HEK293 (cell line): ENCODE measurements around the gene PTPRG.
A peak's percentile ranks its signal among the peaks of the same experiment; 100 is the strongest.

ENCODE experiments used
- CTCF ChIA-PET: fragments of 350-600 bp; formaldehyde crosslinking; extraction: SDS; loops from one replicate; lab custom pipeline; 2021; ENCODE audit warnings: antibody characterized with exemption; lab: Yijun Ruan, JAX
- POLR2A ChIA-PET: fragments of 300-600 bp; formaldehyde crosslinking; extraction: SDS; loops from one replicate; lab custom pipeline; 2020; ENCODE audit warnings: antibody characterized with exemption, inconsistent platforms; lab: Yijun Ruan, JAX
- H3K27ac ChIP-seq: fragments of 200-500 bp; sonication (Bioruptor generic); 2 replicates; pipeline ENCODE4 v1.5.1; 2014; ENCODE audit warnings: low read depth, low read length, control low read depth, inconsistent platforms; ENCODE audit errors: extremely low read depth
- H3K36me3 ChIP-seq, 2 experiments: fragments of 200-500 bp in 1 of 2; sonication (Bioruptor generic) in 1 of 2; 1 replicate in 1 of 2; 2 replicates in 1 of 2; pipeline ENCODE4 v1.5.1; 2014 to 2017; ENCODE audit warnings: inconsistent platforms in 2 of 2, low read length in 2 of 2; ENCODE audit not compliant: control insufficient read depth in 2 of 2, insufficient read depth in 1 of 2
- H3K4me1 ChIP-seq: fragments of 200-500 bp; sonication (Bioruptor generic); 2 replicates; pipeline ENCODE4 v1.5.1; 2014; ENCODE audit warnings: mild to moderate bottlenecking, low read length, inconsistent platforms; ENCODE audit not compliant: control insufficient read depth, insufficient read depth
- H3K4me3 ChIP-seq: 2 replicates; pipeline ENCODE4 v1.5.1; 2011; ENCODE audit warnings: low read depth, mild to moderate bottlenecking, control low read depth, low read length, moderate library complexity
- H3K9me3 ChIP-seq: fragments of 200-500 bp; sonication (Bioruptor generic); 2 replicates; pipeline ENCODE4 v1.5.1; 2014; ENCODE audit warnings: low read depth, low read length, inconsistent platforms; ENCODE audit not compliant: control insufficient read depth, insufficient read depth
- GLI4 ChIP-seq: fragments of 450-650 bp; formaldehyde crosslinking; IDR thresholded peaks from 2 replicates; pipeline ENCODE4 v1.5.1; 2016; ENCODE audit warnings: missing biosample characterization, missing genetic modification characterization
- GLIS2 ChIP-seq: fragments of 450-650 bp; formaldehyde crosslinking; IDR thresholded peaks from 2 replicates; pipeline ENCODE4 v1.5.1; 2016; ENCODE audit warnings: missing biosample characterization, missing genetic modification characterization
- ZBTB1 ChIP-seq: fragments of 450-650 bp; formaldehyde crosslinking; IDR thresholded peaks from 2 replicates; pipeline ENCODE4 v1.5.1; 2016; ENCODE audit warnings: missing biosample characterization, missing genetic modification characterization
- ZNF112 ChIP-seq: fragments of 450-650 bp; formaldehyde crosslinking; IDR thresholded peaks from 2 replicates; pipeline ENCODE4 v1.5.0; 2017; ENCODE audit warnings: missing biosample characterization, missing genetic modification characterization
- ZNF324 ChIP-seq: fragments of 450-650 bp; formaldehyde crosslinking; IDR thresholded peaks from 2 replicates; pipeline ENCODE4 v1.5.1; 2016; ENCODE audit warnings: missing biosample characterization, missing genetic modification characterization
- ZNF350 ChIP-seq: fragments of 450-650 bp; formaldehyde crosslinking; IDR thresholded peaks from 2 replicates; pipeline ENCODE4 v1.5.0; 2017; ENCODE audit warnings: missing biosample characterization, mild to moderate bottlenecking, missing genetic modification characterization
- ZNF354C ChIP-seq: fragments of 450-650 bp; formaldehyde crosslinking; IDR thresholded peaks from 2 replicates; pipeline ENCODE4 v1.5.1; 2016; ENCODE audit warnings: missing biosample characterization, missing genetic modification characterization, low read depth, borderline replicate concordance
- ZNF404 ChIP-seq: fragments of 450-650 bp; formaldehyde crosslinking; IDR thresholded peaks from 2 replicates; pipeline ENCODE4 v1.5.1; 2017; ENCODE audit warnings: missing biosample characterization, missing genetic modification characterization
- ZNF510 ChIP-seq: fragments of 450-650 bp; formaldehyde crosslinking; IDR thresholded peaks from 2 replicates; pipeline ENCODE4 v1.5.1; 2018; ENCODE audit warnings: mild to moderate bottlenecking, missing genetic modification characterization, missing biosample characterization; ENCODE audit not compliant: insufficient replicate concordance
- ZNF530 ChIP-seq: fragments of 450-650 bp; formaldehyde crosslinking; IDR thresholded peaks from 2 replicates; pipeline ENCODE4 v1.5.1; 2016; ENCODE audit warnings: low read depth, missing biosample characterization, missing genetic modification characterization
- ZNF585B ChIP-seq: fragments of 450-650 bp; formaldehyde crosslinking; IDR thresholded peaks from 2 replicates; pipeline ENCODE4 v1.5.1; 2016; ENCODE audit warnings: missing biosample characterization, missing genetic modification characterization
- ZNF660 ChIP-seq: fragments of 450-650 bp; IDR thresholded peaks from 2 replicates; pipeline ENCODE4 v1.5.1; 2018; ENCODE audit warnings: missing biosample characterization, mild to moderate bottlenecking, missing genetic modification characterization
- ZNF830 ChIP-seq: fragments of 450-650 bp; IDR thresholded peaks from 2 replicates; pipeline ENCODE4 v1.5.0; 2018; ENCODE audit warnings: missing biosample characterization, missing genetic modification characterization, low read depth, mild to moderate bottlenecking, moderate library complexity
- TF ChIP-seq, protein P1 (sequence below): fragments of 450-650 bp; formaldehyde crosslinking; IDR thresholded peaks from 2 replicates; pipeline ENCODE4 v1.5.1; 2017; ENCODE audit warnings: missing biosample characterization, missing genetic modification characterization
- TF ChIP-seq, protein P2 (sequence below): fragments of 450-650 bp; formaldehyde crosslinking; IDR thresholded peaks from 2 replicates; pipeline ENCODE4 v1.5.1; 2016; ENCODE audit warnings: missing biosample characterization, missing genetic modification characterization
- TF ChIP-seq, protein P3 (sequence below): fragments of 450-650 bp; formaldehyde crosslinking; IDR thresholded peaks from 2 replicates; pipeline ENCODE4 v1.5.1; 2016; ENCODE audit warnings: missing biosample characterization, missing genetic modification characterization
- TF ChIP-seq, protein P4 (sequence below): fragments of 450-650 bp; formaldehyde crosslinking; IDR thresholded peaks from 2 replicates; pipeline ENCODE4 v1.5.1; 2017; ENCODE audit warnings: missing biosample characterization, missing genetic modification characterization
- TF ChIP-seq, protein P5 (sequence below): fragments of 450-650 bp; formaldehyde crosslinking; IDR thresholded peaks from 2 replicates; pipeline ENCODE4 v1.5.1; 2016; ENCODE audit warnings: missing biosample characterization, missing genetic modification characterization

Gene PTPRG

DNA sequence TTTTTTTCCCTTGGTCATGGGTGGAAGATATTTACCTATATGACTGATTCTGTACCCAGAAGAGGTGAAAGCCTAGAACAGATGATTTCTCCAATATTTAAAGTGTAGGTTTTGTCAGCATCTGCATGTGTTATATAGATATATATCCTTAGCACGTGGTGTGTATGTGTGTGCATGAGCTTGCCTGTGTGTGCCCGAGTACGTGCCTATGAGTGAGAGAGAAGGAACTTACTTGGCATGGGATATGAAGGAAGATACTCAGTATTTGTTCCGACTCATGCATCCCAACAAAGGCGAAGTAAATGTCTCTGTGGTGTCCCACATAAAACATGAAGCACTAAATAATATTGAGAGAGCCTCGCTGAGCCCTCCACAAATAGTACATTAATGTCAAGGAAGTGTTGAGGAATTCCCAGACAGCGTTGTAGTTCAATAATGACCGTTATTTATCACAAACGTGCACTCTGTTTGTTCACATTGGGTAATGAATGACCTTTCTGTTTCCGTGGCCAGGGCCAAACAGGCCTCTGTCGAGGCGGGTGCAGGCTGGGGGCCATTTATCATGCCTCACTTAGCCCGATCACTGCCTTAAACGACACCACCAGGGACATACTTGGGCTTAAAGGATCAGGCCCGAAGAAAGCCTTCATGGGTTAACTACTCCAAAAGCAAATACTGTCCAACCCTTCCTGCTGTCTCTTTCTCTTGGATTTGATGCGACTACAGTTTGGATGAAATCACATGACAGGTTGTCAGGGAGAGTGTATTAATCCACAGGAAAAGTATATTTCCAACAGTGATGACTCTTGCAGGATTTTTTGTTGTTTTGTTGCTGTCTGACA is 267.7 kb downstream of the PTPRG start:
- TF ChIP-seq, protein P1, sequence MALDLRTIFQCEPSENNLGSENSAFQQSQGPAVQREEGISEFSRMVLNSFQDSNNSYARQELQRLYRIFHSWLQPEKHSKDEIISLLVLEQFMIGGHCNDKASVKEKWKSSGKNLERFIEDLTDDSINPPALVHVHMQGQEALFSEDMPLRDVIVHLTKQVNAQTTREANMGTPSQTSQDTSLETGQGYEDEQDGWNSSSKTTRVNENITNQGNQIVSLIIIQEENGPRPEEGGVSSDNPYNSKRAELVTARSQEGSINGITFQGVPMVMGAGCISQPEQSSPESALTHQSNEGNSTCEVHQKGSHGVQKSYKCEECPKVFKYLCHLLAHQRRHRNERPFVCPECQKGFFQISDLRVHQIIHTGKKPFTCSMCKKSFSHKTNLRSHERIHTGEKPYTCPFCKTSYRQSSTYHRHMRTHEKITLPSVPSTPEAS (tag by site-specific recombination): peak; percentile 58; the same call in 1 of the 2 replicates
- TF ChIP-seq ZNF510 (tag by site-specific recombination) (no peak), GLIS2 (tag by site-specific recombination) (no peak)
- TF ChIP-seq, protein P2, sequence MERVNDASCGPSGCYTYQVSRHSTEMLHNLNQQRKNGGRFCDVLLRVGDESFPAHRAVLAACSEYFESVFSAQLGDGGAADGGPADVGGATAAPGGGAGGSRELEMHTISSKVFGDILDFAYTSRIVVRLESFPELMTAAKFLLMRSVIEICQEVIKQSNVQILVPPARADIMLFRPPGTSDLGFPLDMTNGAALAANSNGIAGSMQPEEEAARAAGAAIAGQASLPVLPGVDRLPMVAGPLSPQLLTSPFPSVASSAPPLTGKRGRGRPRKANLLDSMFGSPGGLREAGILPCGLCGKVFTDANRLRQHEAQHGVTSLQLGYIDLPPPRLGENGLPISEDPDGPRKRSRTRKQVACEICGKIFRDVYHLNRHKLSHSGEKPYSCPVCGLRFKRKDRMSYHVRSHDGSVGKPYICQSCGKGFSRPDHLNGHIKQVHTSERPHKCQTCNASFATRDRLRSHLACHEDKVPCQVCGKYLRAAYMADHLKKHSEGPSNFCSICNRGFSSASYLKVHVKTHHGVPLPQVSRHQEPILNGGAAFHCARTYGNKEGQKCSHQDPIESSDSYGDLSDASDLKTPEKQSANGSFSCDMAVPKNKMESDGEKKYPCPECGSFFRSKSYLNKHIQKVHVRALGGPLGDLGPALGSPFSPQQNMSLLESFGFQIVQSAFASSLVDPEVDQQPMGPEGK (tag by site-specific recombination): 0 out of 2 replicates have a peak, but pooled peaks have one; percentile 19
- ChIA-PET CTCF (interaction anchor here (0.5 kb wide), 1 partner anchor 236 kb away, joined by 3 read pairs; no protein-coding TSS in a partner anchor), POLR2A (no interaction called here)
- Histone ChIP-seq H3K9me3 (no peaks in the 10 kb centered on the region), H3K4me1 (peaks cover 4% of the 10 kb centered on the region; the same call in 1 of the 2 replicates), H3K27ac (no peak overlapping the region), H3K4me3 (no peak overlapping the region), H3K36me3 (no peaks in the 10 kb centered on the region)

DNA sequence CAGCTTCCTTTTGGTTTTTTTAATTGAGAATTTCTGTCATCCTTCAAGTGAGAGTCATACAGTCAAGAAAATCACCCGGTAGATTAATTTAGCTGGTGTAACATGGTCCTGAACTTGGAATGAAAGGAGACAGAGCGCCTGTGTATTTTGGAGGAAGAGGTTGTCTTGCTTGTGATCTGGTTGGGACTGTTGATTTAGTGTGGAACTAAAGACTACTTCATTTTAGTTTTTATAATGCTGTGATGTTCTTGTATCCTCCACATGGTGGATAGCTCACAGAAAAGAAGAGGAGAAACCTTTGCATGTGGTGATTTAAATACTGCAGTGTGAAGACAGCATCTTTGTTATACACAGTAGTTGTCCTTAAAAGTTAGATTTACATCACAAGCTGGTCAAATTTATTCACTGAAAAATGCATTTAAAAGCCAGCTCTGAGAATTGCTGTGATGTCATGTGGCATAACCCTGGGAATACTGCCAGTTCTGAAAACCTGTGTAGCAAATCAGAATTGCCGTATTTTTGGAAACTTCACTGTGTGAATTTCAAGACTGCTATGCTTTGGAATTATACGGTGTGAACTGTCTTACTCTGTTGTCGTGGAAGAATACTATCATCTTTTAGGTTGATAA is 268.5 kb downstream of the PTPRG start:
- Histone ChIP-seq H3K4me1 (peaks cover 4% of the 10 kb centered on the region; the same call in 1 of the 2 replicates), H3K4me3 (no peak overlapping the region), H3K9me3 (no peaks in the 10 kb centered on the region), H3K36me3 (no peaks in the 10 kb centered on the region), H3K27ac (no peak overlapping the region)
- TF ChIP-seq ZNF585B (tag by site-specific recombination) (no peak), ZNF112 (tag by site-specific recombination) (no peak), ZNF404 (tag by site-specific recombination) (no peak), ZNF324 (no peak), ZNF350 (no peak), ZNF660 (tag by site-specific recombination) (0 out of 2 replicates have a peak, but pooled peaks have one; percentile 31)
- TF ChIP-seq, protein P3, sequence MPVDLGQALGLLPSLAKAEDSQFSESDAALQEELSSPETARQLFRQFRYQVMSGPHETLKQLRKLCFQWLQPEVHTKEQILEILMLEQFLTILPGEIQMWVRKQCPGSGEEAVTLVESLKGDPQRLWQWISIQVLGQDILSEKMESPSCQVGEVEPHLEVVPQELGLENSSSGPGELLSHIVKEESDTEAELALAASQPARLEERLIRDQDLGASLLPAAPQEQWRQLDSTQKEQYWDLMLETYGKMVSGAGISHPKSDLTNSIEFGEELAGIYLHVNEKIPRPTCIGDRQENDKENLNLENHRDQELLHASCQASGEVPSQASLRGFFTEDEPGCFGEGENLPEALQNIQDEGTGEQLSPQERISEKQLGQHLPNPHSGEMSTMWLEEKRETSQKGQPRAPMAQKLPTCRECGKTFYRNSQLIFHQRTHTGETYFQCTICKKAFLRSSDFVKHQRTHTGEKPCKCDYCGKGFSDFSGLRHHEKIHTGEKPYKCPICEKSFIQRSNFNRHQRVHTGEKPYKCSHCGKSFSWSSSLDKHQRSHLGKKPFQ (tag by site-specific recombination): peak; percentile 62; the same call in 1 of the 2 replicates
- TF ChIP-seq, protein P4, sequence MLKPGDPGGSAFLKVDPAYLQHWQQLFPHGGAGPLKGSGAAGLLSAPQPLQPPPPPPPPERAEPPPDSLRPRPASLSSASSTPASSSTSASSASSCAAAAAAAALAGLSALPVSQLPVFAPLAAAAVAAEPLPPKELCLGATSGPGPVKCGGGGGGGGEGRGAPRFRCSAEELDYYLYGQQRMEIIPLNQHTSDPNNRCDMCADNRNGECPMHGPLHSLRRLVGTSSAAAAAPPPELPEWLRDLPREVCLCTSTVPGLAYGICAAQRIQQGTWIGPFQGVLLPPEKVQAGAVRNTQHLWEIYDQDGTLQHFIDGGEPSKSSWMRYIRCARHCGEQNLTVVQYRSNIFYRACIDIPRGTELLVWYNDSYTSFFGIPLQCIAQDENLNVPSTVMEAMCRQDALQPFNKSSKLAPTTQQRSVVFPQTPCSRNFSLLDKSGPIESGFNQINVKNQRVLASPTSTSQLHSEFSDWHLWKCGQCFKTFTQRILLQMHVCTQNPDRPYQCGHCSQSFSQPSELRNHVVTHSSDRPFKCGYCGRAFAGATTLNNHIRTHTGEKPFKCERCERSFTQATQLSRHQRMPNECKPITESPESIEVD (tag by site-specific recombination): peak; percentile 81
- CTCF ChIA-PET: interaction anchor here (0.8 kb wide), 1 partner anchor 107 kb away, joined by 3 read pairs; no protein-coding TSS in a partner anchor
- POLR2A ChIA-PET: no interaction called here

DNA sequence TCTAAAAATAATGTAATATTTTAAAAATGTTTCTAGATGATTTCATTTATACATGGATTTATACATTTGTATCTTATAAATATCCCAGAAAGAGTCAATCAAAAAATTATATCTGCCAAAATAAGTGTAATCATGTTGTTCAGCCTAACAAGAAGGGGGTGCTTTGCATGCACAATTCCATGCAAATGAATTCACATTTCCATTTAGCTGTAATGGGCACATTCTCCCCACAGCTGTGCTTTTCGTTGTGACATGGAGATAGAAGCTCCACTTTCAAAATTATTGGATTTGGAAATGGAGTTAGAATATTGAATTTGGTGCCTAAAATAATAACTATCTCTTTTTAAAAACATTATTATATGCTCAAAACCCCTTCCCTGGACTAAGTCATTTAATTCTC is 270.6 kb downstream of the PTPRG start:
- TF ChIP-seq GLI4 (tag by site-specific recombination) (no peak), ZNF830 (tag by site-specific recombination) (no peak), ZNF660 (tag by site-specific recombination) (no peak), ZNF354C (no peak), ZBTB1 (tag by site-specific recombination) (no peak), ZNF530 (tag by site-specific recombination) (no peak)
- TF ChIP-seq, protein P5, sequence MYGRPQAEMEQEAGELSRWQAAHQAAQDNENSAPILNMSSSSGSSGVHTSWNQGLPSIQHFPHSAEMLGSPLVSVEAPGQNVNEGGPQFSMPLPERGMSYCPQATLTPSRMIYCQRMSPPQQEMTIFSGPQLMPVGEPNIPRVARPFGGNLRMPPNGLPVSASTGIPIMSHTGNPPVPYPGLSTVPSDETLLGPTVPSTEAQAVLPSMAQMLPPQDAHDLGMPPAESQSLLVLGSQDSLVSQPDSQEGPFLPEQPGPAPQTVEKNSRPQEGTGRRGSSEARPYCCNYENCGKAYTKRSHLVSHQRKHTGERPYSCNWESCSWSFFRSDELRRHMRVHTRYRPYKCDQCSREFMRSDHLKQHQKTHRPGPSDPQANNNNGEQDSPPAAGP: no peak
- ChIA-PET POLR2A (no interaction called here), CTCF (no interaction called here)
- H3K36me3 ChIP-seq: no peaks in the 10 kb centered on the region
- peaks cover 4% of the 10 kb centered on the region; the same call in 1 of the 2 replicates for H3K4me1 ChIP-seq
- no peak overlapping the region for H3K27ac ChIP-seq
- H3K9me3 ChIP-seq: no peaks in the 10 kb centered on the region
- H3K4me3 ChIP-seq: no peak overlapping the region
